NB4 (cell line): Measurements from ENCODE around the gene MACROD2.
"Not testable (repeated sequence)": the region's sequence is repeated elsewhere in the genome, so short reads cannot be mapped to it uniquely, and the experiment has no call there.

Source experiments
- DNase-seq: peaks from one replicate; pipeline ENCODE4 v3.0.0; 2010; ENCODE audit warnings: low read depth
- H3K4me3 ChIP-seq: one replicate; pipeline ENCODE4 v1.5.1; 2011; ENCODE audit warnings: mild to moderate bottlenecking, low read depth, low read length, moderate library complexity
- MAX ChIP-seq: IDR thresholded peaks from 2 replicates; pipeline ENCODE4 v1.6.1; 2011; ENCODE audit warnings: low read depth, low read length
- MYC ChIP-seq: IDR thresholded peaks from 2 replicates; pipeline ENCODE4 v1.6.1; 2011; ENCODE audit warnings: low read depth, low read length
- POLR2A ChIP-seq: IDR thresholded peaks from 2 replicates; pipeline ENCODE4 v1.6.1; 2011; ENCODE audit warnings: mild to moderate bottlenecking; ENCODE audit not compliant: insufficient read length; ENCODE audit errors: extremely low read depth
- TF ChIP-seq, protein P1 (sequence below): IDR thresholded peaks from one replicate; pipeline ENCODE4 v1.5.1; 2012; ENCODE audit warnings: low read depth, low read length

MACROD2 gene

DNA sequence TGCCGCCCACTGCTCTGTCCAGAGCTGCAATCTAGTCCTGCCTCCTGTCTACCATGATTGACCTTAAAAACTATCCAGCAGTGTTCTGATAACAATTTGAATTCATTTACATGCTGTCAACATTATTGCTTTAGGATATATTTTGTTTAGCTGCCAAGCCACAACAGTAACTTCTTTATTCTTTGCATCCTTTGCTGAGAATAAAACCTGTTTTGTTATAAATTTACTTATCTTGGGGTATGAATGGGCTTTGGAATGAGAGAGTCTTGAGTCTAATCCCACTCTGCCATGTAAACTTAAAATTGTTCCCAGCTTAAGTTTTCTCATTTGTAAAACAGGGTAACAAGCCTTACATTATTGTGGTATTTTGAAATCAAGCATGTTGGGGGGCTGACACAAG, 225.7 kb downstream of the MACROD2 start:
- TF ChIP-seq MYC (no peak), POLR2A (no peak), MAX (no peak)
- TF ChIP-seq, protein P1, sequence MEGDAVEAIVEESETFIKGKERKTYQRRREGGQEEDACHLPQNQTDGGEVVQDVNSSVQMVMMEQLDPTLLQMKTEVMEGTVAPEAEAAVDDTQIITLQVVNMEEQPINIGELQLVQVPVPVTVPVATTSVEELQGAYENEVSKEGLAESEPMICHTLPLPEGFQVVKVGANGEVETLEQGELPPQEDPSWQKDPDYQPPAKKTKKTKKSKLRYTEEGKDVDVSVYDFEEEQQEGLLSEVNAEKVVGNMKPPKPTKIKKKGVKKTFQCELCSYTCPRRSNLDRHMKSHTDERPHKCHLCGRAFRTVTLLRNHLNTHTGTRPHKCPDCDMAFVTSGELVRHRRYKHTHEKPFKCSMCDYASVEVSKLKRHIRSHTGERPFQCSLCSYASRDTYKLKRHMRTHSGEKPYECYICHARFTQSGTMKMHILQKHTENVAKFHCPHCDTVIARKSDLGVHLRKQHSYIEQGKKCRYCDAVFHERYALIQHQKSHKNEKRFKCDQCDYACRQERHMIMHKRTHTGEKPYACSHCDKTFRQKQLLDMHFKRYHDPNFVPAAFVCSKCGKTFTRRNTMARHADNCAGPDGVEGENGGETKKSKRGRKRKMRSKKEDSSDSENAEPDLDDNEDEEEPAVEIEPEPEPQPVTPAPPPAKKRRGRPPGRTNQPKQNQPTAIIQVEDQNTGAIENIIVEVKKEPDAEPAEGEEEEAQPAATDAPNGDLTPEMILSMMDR, result no peak
- DNase-seq, result no peak
- no peak overlapping the region for H3K4me3 ChIP-seq

GRCh38 chr20:14223806-14224205, 228.5 kb downstream of the MACROD2 start:
- DNase-seq, result no peak
- TF ChIP-seq POLR2A (no peak), MAX (no peak), MYC (no peak)
- TF ChIP-seq, protein P1, result no peak

GRCh38 chr20:14226051-14227049, 231.0 kb downstream of the MACROD2 start:
- not testable (repeated sequence) for H3K4me3 ChIP-seq, DNase-seq

More at GRCh38 chr20:14223806-14224205, 228.5 kb downstream of the MACROD2 start:
- no peak overlapping the region for H3K4me3 ChIP-seq

- no peak overlapping the region for H3K4me3 ChIP-seq
- no peak for DNase-seq
- TF ChIP-seq, protein P1, result no peak
- TF ChIP-seq MAX (no peak), MYC (no peak), POLR2A (no peak)
Measured at GRCh38 chr20:14232650-14233049, 237.3 kb downstream of the MACROD2 start.

GRCh38 chr20:14234666-14235295, 239.5 kb downstream of the MACROD2 start:
- TF ChIP-seq POLR2A (no peak), MYC (no peak), MAX (no peak)
- TF ChIP-seq, protein P1, result no peak
- no peak for DNase-seq

GRCh38 chr20:14235355-14235754, 240.0 kb downstream of the MACROD2 start:
- no peak overlapping the region for H3K4me3 ChIP-seq
- DNase-seq, result peak; percentile 13
- TF ChIP-seq MAX, result no peak

More at GRCh38 chr20:14234666-14235295, 239.5 kb downstream of the MACROD2 start:
- H3K4me3 ChIP-seq, result no peak overlapping the region
